HG03095 (cell line): ENCODE results near the gene PMM2.
A peak's percentile ranks its signal among the peaks of the same experiment; 100 is the strongest.
"Not testable (repeated sequence)": the region's sequence is repeated elsewhere in the genome, so short reads cannot be mapped to it uniquely, and the experiment has no call there.

ENCODE experiments used
- ATAC-seq: cut with Tn5 transposase; IDR thresholded peaks from one replicate; pipeline ENCODE4 v1.9.1; 2021; ENCODE audit warnings: moderate library complexity; ENCODE audit not compliant: unreplicated experiment

PMM2 gene

GRCh38 chr16:8816967-8817655, 19.5 kb downstream of the PMM2 start:
- ATAC-seq, result no peak

DNA sequence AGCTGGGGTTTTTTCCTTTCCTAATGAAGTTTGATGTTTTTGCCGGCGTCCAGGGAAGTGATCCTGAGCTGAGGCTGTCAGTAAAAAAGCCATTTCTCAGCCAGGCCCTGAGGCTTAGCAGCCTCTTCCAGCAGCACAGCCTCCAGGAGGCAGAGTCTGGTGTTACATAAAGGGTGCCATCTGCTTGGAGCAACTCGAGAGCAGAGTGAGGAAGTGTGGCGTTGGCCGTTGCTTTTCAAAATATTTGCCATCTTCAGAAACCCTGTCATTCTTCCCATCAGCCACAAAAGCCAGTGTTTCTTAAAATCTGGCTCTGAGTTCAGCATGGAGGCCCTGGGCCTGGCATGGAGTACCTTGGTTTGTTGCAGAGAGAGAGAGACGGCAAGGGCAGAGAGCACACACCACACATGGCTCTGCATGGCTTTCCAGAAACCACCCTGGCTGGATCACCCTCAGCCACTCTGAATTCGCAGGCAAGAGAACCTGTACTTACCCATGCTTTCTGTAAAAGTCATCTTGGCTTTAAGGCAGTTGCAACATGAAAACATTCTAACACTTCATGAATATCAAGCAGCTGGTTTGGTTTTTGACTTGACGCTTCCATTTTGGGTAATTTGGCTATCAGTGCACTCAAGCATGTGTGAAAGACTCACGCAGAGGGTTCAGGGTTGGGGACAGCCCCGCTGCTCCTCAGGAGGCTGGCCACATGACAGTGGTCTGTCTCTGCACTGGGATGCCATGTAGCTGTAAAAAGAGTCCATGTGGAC, 21.0 kb downstream of the PMM2 start:
- ATAC-seq, result peak; percentile 85

DNA sequence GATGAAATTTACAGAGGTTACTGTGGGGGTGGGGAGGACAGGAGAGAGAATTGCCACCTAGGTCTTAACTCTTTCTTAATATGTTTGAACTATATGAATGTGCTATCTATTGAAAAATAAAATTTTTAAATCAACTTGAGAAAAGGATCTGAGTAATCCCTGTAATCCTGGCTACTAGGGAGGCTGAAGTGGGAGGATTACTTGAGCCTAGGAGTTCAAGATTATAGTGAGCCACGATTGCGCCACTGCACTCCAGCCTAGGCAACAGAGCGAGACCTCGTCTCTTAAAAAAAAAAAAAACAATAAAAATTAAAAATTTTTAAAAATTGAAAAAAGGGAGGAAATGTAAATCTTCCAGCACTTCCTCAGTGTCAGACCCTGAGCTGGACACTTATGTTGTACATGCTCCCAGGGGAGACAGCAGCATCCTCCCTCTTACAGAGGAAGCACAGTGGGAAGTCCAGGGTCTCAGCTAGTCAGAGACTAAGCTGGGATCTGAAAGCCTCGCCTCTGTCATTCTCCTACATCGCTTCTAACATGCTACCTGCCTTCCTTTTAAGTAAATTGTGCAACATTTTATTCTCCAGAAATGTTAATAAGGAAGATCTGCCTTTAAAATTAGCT, 21.9 kb downstream of the PMM2 start:
- ATAC-seq, result no peak

- ATAC-seq, result no peak
Measured at GRCh38 chr16:8822403-8822802, 24.8 kb downstream of the PMM2 start.

- ATAC-seq, result no peak
Measured at GRCh38 chr16:8826278-8826879, 28.7 kb downstream of the PMM2 start.

GRCh38 chr16:8828541-8829165, 31.0 kb downstream of the PMM2 start:
- no peak for ATAC-seq

- ATAC-seq, result no peak
Measured at GRCh38 chr16:8831450-8831849, 33.8 kb downstream of the PMM2 start.

DNA sequence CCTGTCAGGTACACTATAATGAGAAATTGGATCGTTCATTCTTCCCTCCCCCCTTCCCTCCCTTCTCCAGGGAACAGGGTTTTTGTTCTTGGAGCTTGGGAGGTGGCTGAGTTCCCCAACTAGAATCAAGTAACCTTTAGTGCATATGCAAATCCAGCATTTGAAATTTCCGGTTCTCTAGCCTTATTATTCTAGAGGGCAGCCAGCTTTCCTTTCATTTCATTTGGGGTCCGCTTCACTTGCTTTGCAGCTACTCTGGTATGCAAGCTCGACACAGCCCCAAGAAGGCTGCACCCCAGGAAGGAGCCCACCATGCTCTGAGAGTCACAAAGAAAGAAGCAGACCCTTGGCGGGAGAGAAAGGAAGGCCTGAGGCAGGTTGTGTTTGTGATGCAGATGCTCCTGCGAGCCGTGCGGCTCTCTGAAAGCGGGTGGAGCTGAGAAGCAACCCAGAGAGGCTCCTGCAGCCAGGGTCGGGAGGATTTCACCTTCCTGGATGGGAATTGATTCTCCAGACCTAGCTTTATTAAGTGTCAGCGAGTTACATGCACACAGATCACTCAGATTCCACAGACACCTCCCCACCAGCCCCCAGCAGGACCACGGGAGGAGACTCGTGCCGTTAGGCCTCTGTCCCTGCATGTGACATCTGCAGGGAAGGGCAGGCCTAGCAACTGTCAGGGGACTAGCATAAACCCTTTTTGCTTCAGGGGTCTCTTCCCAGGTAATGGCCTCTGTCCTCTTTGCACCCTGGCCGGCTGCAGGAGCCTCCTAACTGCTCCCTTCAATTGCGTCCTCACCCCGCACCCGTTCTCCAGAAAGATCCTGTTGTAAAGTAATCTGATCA, 34.5 kb downstream of the PMM2 start:
- no peak for ATAC-seq

DNA sequence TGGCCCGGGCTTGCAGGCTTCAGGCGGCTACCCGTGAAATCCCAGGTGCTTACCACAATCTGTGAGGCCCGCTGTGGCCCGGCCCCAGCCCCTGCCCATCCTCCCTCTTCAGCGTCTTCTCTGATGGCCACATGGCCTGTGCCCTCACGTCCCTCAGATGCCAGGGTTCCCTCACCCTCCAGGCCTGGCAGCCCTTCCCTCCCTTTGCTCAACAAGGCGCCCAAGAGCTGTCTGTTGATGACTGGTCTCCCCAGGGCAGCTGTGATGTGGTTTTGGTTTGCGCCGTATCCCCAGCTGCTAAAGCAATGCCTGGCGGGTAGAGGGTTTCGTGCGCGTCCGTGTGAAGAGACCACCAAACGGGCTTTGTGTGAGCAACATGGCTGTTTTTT, 35.1 kb downstream of the PMM2 start:
- no peak for ATAC-seq

- not testable (repeated sequence) for ATAC-seq
Measured at GRCh38 chr16:8836797-8837196, 39.2 kb downstream of the PMM2 start.

- not testable (repeated sequence) for ATAC-seq
Measured at GRCh38 chr16:8837594-8837993, 40.0 kb downstream of the PMM2 start.

- not testable (repeated sequence) for ATAC-seq
Measured at GRCh38 chr16:8842016-8842415, 44.4 kb downstream of the PMM2 start.

DNA sequence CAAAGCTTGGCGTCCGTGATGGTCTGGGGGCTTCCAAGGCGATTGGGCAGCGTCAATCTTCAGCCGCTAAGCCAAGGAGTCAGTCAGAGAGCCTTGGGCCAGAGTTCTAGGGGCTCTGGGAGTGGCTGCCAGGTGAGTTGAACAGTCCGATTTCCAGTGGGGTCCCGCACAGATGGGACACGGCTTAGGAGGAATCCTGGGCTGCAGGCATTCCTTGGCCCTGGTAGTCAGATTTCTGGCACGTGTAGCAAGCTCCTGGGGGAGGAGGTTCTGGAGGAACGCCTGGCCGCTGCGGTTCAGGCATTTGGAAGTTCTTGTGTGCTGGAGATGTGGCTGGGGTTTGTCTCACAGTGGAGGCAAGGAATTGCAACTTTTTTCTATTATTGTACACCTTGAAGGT, 45.7 kb downstream of the PMM2 start:
- ATAC-seq, result not testable (repeated sequence)

DNA sequence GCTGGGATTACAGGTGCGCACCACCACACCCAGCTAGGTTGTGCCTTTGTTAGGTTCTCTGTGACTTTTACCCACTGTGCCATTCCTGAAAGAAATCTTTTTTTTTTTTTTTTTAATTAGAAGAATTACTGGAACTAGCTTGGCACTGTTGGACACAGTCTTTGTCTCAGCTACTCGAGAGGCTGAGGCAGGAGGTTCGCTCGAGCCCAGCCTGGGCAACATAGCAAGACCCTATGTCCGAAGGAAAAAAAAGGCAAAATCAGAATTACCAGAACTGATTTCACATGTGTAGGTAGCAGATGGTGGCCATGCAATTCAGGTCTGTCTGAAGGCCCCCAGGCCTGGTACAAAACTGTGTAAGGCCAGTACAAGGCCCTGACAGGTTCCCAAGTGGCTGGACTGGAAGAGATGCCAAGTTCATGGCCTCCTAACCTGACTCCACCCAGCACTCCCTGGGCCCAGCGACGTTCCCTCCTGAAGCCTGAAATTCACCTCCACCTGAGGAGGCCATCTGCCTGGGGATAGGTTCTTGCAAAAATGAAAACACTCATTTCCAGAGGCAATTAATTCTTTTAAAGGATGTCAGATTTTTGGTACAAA, 48.2 kb downstream of the PMM2 start:
- no peak for ATAC-seq

GRCh38 chr16:8846401-8846932, 48.8 kb downstream of the PMM2 start:
- no peak for ATAC-seq

GRCh38 chr16:8847145-8847544, 49.5 kb downstream of the PMM2 start:
- ATAC-seq, result no peak

DNA sequence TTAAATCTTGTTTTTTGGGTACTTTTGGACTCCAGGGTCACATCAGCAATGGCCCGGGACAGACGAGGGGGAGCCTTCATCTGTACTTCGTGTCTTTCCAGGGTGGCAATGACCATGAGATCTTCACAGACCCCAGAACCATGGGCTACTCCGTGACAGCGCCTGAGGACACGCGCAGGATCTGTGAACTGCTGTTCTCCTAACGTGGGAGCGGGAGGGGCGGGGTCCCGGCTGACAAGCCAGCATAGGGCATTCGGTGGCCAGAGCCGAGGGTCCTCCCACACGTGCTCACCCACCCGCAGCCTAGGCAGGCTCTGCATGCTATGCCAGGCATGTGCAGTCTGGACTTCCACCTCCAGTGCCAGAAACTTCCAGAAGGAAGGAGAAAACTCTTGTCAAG, 50.0 kb downstream of the PMM2 start:
- no peak for ATAC-seq

GRCh38 chr16:8848231-8848938, 50.7 kb downstream of the PMM2 start:
- ATAC-seq, result no peak

- no peak for ATAC-seq
Measured at GRCh38 chr16:8848939-8849391, 51.3 kb downstream of the PMM2 start.
